Colon (tissue), 2 donors: Measurements from ENCODE around the gene AP5Z1.

Experiments used
- FAIRE-seq: peaks from 2 replicates; lab custom pipeline; 2012; peaks lifted over from hg19 to GRCh38; lab: Jason Lieb, UNC
- donor health status: control.
- donor health status: control.

AP5Z1 gene

DNA sequence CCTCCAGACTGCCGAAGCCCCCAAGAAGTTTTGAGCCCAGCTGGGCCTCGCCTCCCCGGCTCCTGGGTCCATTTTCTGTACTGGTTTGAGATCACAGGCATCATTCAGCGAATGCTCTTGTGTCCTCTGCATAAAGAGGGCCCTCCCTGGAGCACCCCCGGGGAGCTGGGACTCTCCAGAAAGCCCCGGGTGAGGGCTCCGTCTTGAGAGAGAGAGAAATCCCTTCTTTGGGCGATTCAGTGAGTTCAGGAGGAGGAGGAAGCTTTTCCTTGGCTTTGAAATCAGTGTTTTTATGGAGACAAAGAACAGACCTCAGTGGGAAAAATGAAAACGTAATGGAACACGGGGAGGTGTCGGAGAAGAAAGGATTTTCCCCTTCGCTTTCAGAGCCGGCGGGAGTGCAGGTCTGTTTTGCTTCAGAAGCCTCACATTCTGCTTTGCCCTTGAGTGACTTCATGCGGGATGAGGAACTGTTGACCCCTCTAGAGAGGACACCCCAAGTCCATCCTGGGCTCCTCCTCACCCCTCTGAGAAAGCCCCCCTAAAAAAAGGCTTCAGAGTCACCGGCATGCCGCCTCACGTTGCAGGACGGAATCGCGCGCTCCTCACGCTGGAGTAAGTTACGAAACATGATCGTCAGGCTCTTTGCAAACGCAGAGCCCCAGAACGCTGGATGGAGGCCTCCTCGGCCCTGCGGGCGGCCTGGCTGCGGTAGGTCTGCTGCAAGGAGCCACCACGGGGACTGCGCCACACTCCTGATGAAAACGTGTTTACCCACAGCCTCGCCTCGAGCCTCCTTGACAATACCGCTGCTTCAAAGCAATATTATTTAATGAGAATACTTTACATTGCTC lies 8.5 kb upstream of the AP5Z1 start:
- FAIRE-seq = no peak

DNA sequence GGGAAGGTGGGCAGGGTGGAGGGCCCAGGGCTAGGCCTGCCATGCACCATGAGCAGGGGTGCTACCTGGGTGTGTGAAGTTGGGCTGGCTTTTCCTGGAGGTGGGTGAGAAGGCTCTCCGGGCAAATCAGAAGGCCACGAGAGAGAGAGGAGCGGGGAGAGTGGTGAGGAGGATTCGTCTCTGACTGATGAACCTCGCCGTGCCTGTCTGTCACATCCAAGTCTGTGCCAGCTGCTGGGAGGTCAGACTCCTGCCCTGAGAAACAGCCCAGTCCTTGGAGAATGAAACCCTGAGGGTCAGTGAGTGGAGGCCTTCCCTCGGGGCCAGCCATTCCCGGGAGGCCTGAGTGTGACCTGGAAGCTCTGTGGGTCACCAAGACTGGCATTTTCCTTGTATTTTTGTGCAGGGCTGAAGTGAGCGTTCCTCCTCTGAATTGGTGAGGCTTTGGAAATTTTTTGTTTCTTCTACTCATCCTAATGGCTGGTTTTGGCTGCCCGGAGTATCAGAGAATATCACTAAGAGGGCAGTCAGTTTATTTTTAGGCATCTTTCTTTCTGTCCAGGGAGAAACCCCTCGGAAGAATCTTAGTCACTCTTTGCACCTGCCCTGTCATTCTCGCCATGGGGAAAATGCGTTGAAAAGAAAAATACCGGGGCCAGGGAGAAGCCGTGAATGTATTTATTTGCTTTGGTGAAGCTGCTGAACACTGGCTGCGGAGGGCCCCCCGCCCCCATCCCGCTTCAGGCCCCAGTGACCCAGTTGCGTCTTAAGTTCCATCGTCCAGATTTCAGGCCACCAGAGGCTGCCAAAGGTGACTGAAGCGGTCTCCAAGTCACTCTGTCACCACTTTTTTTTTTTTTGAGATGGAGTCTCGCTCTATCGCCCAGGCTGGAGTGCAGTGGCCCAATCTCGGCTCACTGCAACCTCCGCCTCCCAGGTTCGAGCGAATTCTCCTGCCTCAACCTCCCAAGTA lies 6.5 kb upstream of the AP5Z1 start:
- no peak for FAIRE-seq

DNA sequence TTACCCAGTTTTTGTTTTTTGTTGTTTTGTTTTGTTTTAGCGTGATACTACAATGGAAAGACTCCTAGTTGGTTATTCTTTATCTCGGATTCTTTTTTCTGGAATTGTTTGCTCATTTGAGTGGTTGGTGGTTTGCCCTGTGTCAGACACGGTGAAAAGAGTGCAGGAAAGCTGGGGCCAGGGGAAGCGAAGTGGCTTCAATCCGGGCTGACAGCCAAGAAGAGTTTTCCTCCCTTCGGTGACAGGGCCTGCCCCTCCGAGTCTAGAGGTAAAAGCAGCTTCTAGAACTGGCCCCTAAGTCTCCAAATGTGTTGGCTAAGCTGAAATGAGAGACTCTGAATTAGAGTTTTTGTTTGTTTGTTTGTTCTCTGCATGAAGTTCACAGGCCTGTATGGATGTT lies 5.7 kb upstream of the AP5Z1 start:
- FAIRE-seq = no peak

DNA sequence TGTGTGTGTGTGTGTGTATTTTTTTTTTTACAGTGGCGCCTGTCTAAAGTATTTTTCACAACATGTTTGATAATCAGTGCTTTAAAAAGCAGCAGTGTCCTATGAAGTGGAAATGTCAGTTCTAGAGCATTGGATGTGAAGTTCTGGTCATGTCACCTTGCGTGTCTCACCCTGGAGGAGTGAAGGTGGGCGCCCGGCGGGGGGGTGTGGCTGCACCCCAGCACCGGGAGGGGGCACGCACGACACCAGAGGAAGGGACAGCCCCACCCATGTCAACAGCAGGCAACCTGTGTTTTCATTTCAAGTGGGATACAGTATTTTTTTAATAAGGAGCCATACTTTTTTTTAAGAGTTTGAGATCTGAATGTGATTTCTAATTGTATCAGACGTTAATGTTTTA lies 4.5 kb upstream of the AP5Z1 start:
- no peak for FAIRE-seq

DNA sequence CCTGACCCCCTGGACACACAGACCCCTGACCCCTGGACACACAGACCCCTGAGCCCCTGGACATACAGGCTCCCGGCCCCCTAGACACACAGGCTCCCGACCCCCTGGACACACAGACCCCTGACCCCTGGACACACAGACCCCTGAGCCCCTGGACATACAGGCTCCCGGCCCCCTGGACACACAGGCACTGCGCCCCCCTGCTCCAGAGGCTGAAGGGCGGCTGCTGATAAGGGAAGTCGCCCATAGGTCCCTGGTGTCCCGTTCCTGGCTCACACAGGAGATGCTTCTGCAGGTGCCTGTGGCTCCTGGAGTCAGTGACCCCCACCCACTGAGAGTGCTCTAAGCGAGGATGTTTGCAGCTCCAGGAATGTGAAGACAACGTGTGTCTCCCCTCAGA lies 3.7 kb upstream of the AP5Z1 start:
- no peak for FAIRE-seq

DNA sequence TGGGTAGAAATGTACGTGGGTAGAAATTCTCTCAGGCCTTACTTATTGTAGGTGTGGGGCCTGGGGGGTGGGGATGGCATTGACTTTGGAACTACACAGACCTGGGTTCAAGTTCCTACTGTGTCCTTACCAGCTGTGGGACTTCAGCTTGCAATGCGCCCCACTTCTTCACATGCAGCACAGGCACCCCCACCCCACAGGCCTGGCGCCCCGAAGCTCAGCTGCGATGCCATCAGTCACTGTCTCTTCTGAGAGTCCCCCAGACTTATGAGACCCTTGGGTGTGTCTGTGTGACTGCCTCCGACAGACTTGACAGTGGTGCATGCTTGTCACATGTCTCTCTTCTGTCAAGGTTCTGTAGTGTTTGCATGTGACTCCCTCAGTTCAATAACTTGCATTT lies 3.1 kb upstream of the AP5Z1 start:
- FAIRE-seq = no peak

DNA sequence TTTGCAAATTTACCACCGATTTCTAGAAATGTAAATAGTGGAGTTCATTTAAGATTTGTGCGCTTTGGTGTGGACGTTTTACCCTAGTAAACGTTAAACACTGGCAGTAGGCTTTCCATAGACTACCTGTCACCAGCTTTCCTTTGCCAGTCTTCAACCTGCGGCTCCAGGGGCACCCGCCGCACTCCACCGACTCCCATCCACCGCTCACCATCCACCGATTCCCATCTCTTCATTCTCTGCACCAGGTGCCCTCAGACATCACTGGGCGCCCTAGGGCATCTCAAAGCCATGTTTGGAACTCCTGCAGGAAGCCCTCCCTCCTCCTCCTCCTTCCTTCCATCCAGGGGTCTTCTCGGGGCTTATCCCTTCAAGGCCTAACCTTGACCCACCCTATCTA lies 1.4 kb upstream of the AP5Z1 start:
- no peak for FAIRE-seq

DNA sequence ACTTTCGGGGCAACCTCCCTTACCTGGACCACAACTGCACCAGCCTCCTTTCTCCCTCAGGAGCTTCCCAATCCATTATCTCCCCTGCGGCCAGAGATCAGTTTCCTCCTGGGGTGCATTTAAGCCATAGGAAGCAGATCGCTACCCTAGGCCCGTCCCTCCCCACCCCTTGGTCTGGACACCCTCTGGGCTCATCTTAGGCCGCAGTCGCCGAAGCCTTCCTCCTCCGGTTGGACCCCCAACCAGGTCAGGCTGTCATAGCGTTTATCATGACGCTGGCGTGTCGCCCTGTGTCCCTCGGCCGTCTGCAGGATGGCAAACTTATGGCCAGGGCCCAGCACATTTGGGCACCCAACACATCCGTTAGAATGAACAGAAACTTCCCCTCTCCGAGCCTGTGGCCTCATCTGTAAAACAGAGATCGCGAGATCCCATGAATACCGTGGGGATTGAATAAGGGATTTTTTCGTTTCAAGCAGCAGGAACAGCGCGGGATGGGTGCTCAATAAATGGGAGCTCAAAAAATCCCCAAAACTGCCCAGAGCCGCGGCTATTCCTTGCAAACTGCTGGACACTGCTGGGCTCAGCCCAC lies 669 bp upstream of the AP5Z1 start:
- no peak for FAIRE-seq

DNA sequence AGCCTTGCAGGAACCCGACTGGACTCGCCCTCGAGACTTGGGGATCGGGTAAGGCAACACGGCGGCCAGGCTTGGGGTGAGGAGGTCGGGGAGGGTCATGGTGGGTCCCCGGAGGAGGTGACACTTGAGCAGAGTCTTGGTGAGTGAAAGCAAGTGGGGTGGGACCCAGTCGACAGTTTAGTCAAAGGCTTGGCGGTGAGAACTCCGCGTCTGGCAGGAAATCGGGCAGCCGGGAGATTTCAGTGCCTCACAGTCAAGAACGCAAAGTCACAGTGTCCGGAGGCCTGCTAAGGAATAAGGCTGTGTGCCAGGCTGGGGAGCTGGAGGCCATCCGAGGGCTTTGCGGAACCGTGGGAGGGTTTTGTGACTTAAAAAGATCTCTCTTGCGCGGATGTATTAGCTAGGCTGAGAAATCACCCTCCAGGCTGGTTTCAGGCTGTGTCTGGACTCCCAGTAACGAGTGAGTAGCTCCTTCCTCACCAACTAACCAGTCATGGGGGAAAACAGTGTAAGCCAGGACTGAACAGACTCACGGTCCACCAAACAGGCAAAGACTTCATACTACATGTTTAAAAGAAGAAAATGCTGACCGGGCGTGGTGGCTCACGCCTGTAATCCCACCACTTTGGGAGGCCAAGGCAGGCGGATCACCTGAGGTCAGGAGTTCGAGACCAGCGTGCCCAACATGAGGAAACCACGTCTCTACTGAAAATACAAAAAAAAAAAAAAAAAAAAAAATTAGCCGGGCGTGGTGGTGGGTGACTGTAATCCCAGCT lies 613 bp downstream of the AP5Z1 start:
- no peak for FAIRE-seq

DNA sequence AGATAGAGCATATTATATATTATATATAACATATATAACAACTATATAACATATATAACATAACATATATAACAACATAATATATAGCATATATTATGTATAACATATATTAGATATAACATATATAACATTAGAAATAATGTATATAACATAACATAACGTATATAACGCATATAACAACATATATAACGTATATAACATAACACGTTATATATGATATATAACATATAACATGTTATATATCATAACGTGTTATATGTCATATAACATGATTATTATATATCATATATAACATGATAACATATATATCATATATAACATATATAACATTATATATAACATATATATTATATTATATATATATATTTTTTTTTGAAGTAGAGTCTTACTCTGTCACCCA lies 3.7 kb downstream of the AP5Z1 start:
- peak; percentile 98 for FAIRE-seq

DNA sequence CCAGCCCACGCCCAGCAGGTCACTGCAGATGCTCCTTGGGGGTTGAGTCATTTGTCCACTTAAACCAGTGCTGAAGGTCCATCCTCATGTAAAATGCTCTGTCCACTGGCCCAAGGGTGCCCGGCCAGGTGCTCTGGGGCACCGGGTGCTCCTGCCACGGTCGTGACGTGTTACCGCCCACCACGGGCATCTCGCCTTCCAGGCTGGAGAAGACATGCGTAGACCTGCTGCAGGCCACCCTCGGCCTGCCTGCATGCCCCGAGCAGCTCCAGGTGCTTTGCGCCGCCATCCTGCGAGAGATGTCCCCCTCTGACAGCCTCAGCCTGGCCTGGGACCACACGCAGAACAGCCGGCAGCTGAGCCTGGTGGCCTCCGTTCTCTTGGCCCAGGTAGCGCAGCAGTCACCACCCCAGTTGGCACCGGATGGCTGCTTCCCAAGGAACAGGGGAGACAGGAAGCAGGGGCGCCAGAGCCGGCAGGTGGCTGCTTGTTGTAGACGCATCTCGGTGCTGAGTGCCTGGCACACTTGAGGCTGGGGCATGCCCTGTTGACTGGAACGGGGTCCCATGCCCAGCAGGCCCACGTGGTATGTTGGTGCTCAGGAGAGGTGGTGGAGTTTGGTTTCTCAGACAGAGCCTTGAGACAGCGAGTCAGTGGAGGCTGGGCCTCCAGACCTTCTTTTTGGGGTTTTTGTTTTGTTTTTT lies 6.1 kb downstream of the AP5Z1 start:
- no peak for FAIRE-seq

DNA sequence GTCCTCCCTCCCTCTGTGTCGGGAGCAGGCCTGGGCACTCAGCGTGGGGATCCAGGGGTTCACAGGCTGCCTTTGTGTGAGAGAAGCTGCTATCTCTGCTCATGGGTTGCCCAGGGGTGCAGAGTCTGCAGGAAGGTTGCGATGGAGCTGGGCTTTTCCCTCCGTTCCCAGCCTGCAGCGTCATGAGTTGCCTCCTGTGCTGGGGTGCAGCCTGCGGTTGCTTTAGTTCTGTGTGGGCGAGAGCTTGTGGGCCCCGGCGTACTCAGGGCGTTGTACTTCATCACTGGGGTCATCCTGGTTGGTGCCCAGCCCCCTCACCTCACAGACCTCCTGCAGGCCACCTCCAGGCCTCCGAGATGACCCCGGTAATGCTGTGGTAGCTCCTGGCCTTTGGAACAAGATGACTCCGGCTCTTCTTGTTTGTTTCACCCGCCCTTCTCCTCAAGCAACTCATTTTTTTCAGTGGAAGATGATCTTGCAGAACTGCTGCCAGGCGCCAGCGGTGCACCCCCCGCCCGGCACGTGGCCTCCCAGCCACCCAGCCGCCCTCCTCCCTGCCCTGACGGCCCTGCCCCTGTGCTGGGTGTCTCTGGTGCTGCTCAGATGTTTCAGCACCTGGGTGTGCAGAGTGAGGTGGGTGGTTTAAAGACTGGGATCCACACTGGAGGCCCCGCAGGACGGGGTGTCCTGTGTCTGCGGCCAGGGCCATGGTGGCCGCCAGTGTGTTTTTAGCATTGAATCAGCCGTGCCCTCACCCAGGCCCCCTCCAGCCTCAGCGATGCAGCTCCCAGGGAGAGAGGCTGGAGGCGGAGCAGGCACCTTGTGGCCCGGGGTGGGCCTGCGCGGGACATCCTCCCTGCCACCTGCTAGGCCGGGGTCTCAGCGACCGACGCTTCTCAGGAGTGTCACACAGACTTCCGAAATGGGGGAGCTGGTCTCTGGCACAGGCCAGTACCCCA lies 7.2 kb downstream of the AP5Z1 start:
- FAIRE-seq = no peak

DNA sequence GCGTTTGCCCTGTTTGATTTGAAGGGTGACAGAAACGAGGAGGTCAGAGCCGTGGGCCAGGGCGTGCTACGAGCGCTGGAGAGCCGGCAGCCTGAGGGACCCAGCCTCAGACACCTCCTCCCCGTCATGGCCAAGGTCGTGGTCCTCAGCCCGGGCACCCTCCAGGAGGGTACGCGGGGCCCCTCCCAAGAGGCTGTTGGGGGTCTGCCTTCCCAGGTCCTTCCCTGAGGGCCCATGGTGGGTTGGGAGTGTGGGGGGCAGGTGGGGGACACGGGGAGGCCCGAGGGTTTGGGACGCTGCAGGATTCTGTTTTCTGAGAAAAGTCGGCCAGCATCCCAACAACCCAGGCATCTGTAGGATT lies 7.8 kb downstream of the AP5Z1 start:
- FAIRE-seq = no peak

DNA sequence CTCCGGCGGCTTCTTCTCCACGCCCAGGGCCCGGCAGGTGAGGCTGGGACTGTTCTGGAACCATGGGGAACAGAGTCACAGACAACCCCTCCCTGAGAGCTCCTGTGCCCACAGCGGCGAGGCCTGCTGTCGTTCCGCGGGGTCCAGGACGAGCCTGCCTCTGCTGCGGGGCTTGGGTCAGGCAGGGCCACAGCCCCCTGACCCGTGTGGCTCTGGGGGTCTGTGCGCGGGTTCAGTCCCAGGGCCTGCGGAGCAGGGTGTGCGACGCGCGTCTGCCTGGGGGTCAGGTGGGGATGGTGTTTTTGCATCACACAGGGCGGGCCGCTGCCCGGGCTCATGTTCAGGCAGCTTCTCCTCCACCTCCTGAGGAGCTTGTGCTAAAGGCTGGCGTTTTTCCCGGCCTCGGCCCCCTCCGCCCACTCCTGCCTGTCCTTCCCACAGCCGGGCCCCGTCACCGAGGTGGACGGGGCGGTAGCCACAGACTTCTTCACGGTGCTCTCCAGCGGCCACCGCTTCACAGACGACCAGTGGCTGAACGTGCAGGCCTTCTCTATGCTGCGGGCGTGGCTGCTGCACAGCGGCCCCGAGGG lies 8.4 kb downstream of the AP5Z1 start:
- FAIRE-seq = no peak

DNA sequence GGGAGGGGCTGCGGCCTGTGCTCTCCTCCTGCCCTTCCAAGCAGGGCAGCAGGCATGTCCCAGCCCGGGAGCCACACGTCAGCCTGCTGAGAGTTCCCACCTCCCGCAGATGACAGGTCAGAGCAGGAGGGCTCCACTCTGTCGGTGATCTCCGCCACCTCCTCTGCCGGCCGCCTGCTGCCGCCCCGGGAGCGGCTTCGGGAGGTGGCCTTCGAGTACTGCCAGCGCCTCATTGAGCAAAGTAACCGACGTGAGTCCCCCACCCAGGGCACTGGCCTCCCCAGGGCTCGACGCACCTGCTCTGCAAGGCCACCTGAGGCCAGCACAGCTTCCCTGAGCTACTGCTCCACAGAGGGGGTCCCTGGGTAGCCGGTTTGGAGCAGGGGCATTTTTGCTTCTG lies 9.4 kb downstream of the AP5Z1 start:
- FAIRE-seq = no peak

DNA sequence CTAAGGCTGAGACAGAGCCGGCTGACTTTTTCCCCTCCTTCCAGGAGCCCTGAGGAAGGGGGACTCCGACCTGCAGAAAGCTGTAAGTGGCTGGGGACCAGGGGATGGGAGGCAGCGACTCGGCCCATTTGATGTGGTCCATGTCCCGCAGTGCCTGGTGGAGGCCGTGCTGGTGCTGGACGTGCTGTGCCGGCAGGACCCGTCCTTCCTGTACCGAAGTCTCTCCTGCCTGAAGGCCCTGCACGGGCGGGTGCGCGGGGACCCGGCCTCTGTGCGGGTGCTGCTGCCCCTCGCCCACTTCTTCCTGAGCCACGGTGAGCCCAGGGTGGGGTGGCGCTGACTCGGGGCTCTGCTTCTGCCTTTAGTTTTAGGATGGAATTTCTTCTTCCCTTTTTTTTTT lies 9.9 kb downstream of the AP5Z1 start:
- no peak for FAIRE-seq

DNA sequence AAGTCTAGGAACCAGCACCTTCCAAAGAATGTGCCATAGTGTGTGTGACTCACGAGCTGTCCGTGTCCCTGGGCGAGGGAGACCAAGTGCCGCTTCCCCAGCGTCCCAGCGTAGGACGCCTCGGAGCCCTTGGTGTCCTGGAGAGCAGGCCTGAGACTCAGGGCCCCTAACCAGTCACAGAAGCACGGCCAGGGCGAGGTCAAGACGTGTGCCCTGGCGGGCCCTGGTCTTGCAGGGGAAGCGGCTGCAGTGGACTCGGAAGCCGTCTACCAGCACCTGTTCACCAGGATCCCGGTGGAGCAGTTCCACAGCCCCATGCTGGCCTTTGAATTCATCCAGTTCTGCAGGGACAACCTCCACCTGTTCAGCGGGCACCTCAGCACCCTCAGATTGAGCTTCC lies 10.6 kb downstream of the AP5Z1 start:
- FAIRE-seq = no peak

DNA sequence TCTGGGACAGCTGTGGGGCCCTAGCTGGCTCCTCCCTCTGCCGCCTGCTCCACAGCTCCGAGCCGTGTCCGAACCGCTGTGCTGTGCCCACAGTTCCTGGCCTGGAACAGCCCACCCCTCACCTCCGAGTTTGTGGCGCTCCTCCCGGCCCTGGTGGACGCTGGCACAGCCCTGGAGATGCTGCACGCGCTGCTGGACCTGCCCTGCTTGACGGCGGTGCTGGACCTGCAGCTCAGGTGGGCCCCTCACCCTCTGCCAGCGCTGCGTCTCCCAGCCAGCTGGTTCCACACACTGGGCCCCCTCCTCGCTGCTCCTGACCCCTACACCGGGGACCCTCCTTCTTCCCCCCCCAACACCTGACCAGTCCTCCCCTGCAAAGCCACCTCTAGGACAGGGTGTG lies 12.1 kb downstream of the AP5Z1 start:
- FAIRE-seq = no peak

DNA sequence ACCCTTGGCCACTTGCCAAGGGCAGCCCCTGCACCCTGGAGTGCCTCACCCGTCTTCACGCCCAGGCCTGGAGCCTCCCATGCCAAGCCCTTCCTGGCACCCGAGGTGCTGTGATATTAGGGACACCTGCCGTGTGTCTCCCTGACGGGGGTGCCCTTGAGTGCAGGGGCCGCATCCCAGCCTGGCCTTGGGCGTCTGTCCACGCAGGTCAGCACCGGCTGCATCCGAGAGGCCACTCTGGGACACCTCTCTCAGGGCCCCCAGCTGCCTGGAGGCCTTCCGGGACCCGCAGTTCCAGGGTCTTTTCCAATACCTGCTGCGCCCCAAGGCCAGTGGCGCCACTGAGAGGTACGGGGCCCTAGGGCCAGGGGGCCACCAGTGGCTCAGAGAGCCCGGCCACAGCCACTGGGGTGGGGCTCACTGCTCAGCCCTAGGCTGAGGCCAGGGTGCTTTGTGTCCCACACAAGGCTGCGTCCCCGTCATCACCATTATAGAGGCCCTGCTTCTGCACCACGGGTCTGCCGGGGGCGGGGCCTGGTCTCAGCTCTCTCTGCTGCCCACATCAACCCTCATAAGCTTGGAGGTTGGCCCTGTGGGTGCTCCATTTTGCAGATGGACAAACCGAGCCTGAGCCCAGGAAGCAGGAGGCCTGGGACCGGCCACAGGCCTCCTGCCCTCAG lies 12.7 kb downstream of the AP5Z1 start:
- no peak for FAIRE-seq
